Heart right ventricle (tissue), 16 donors: ENCODE data around the gene PLA2G12A. TPM values are rescaled to one million over a fixed set of nuclear protein-coding genes. Genes with fewer than 3 reads are reported as not detected.

Source experiments
- ATAC-seq, 8 donors: fragments of 200-7000 bp; cut with Tn5 transposase; one replicate each; pipeline ENCODE4 v1.9.1; 2020; ENCODE audit warnings: mild to moderate bottlenecking in 8 of 8, moderate library complexity in 8 of 8, moderate number of reproducible peaks in 1 of 8
- DNase-seq, 2 donors: peaks; one replicate each; pipeline ENCODE4 v3.0.0-alpha.2; 2020
- H3K27ac ChIP-seq, 10 donors: fragments of 200-600 bp; sonication (generic) in 2 of 10; one replicate each; pipeline versions ENCODE4 v1.5.0 to v1.8.0; 2020 to 2022; ENCODE audit warnings: mild to moderate bottlenecking in 3 of 10
- H3K27me3 ChIP-seq, 7 donors: fragments of 200-600 bp; one replicate each; pipeline ENCODE4 v1.8.0; 2021 to 2022; ENCODE audit warnings: mild to moderate bottlenecking in 2 of 7
- H3K36me3 ChIP-seq, 9 donors: fragments of 200-600 bp; sonication (generic) in 1 of 9; one replicate each; pipeline versions ENCODE4 v1.5.0 to v1.8.0; 2020 to 2022; ENCODE audit warnings: mild to moderate bottlenecking in 2 of 9
- H3K4me1 ChIP-seq, 9 donors: fragments of 200-600 bp; sonication (generic) in 1 of 9; one replicate each; pipeline versions ENCODE4 v1.5.0 to v1.8.0; 2020 to 2022; ENCODE audit warnings: mild to moderate bottlenecking in 4 of 9
- H3K4me3 ChIP-seq, 10 donors: fragments of 200-600 bp; sonication (generic) in 2 of 10; one replicate each; pipeline versions ENCODE4 v1.5.0 to v1.8.0; 2020 to 2022; ENCODE audit warnings: mild to moderate bottlenecking in 7 of 10, moderate library complexity in 2 of 10
- H3K9me3 ChIP-seq, 11 donors: fragments of 200-600 bp in 10 of 11; sonication (generic) in 2 of 11; one replicate each; pipeline versions ENCODE4 v1.5.0 to v1.8.0; 2013 to 2022; ENCODE audit warnings: mild to moderate bottlenecking in 2 of 11, control low read depth in 1 of 11, moderate library complexity in 1 of 11
- CTCF ChIP-seq, 9 donors: fragments of 200-600 bp; sonication (generic) in 2 of 9; IDR thresholded peaks; one replicate each; pipeline versions ENCODE4 v1.5.0 to v1.8.0; 2021 to 2022; ENCODE audit warnings: antibody characterized with exemption in 9 of 9, mild to moderate bottlenecking in 5 of 9, moderate library complexity in 1 of 9
- WGBS, 2 donors: extraction: QIAGEN DNeasy Blood & Tissue Kit; methylation state at CpG; one replicate each; pipeline ENCODE4 v1.1.7; 2013; ENCODE audit warnings: inconsistent platforms in 1 of 2; 5-methylcytosine and 5-hydroxymethylcytosine counted together
- intact Hi-C, 10 donors: fragments of 100-400 bp; cut with DNase I; formaldehyde crosslinking; loops; one replicate each; pipeline versions ENCODE4 v1.11.1 to v1.14.2; 2022
- polyA plus RNA-seq, 2 donors: library from polyadenylated mRNA; stranded (reverse); fragments of 200-250 nt; gene quantifications; one replicate each; pipeline ENCODE4 v1.2.3, GENCODE V29; 2013
- total RNA-seq, 10 donors: library from RNA; stranded (reverse); fragmentation: NEBNext Ultra II Directional in 3 of 10; extraction: Animal tissue kit (Norgen Biotek cat#: 25700) in 3 of 10; gene quantifications; one replicate each; pipeline versions ENCODE4 v1.2.1 to v1.2.4, GENCODE V29; 2021 to 2023
- donor health status: Arrhythmogenic right ventricular cardiomyopathy.
- donor health status: ischemic (EF 13 %, LVEDD 7.1; RV severe dilation, severe dysfunction).
- donor health status: healthy with polysubstance abuse.
- donor health status: DM: no; HTN: yes; CAD: no.
- donor health status: DM: no; HTN: no; CAD: no.
- donor health status: ischemic (EF 25% LVEDD 6.9; RV normal size, moderate dysfunction).
- donor health status: ischemic (EF 25% LVEDD 5.7; RV mildly dilated, moderate dysfunction).
- donor health status: healthy.
- donor health status: DM: yes; HTN: yes; CAD: no.
- donor health status: Ischemic cardiomyopathy.
- donor health status: ischemic (EF 35%, LVEDD 5.7; RV mildly dilated, moderate dysfunction).
- donor health status: nonischemic (EF 11% LVEDD 7.7; RV severe dilation, severe dysfunction).
- donor health status: DM: yes; HTN: yes; CAD: no.
- donor health status: PGD.
- donor health status: ischemic (EF 29% LVEDD 5.4; RV normal size, mild dysfunction).
- donor health status: nonischemic (EF 23%, LVEDD 6.1; RV moderate dilation, normal function).

PLA2G12A gene
- total and polyA plus RNA-seq, 12 donors, result 14.3 to 100 (median 47.3) TPM

GRCh38 chr4:109676886-109677285, 53.0 kb downstream of the PLA2G12A start:
- ATAC-seq (no peak), DNase-seq (no peak)
- no peak for TF ChIP-seq CTCF (IDR thresholded peaks at IDR 0.05)
- Histone ChIP-seq H3K36me3 (peaks cover 0 to 5% (median 0%) of the 10 kb centered on the region in 9 donors), H3K27ac (no peak overlapping the region), H3K4me1 (no peaks in the 10 kb centered on the region), H3K4me3 (no peak overlapping the region), H3K9me3 (peaks cover 0 to 2% (median 0%) of the 10 kb centered on the region in 11 donors), H3K27me3 (no peaks in the 10 kb centered on the region)
- WGBS, 2 donors, result 93 to 96% methylated on average over 1 of the region's 1 CpG
- intact Hi-C loops, result no loop called here

DNA sequence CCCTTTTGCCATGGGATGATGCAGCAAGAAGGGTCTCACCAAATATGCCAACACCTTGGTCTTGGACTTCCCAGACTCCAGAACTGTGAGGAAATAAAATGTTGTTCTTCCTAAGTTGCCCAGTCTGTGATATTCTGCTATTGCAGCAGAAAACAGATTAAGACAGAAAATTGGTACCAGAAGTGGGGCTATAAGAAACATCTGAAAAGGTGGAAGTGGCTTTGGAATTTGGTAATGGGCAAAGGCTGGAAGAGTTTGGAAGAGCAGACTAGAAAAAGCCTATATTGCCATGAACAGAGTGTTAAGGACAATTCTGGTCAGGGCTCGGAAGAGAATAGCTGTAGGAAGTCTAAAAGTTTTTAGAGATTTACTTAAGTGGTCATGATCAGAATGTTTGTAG, 54.0 kb downstream of the PLA2G12A start:
- intact Hi-C loops, result no loop called here
- Histone ChIP-seq H3K4me1 (no peaks in the 10 kb centered on the region), H3K36me3 (peaks cover 0 to 5% (median 0%) of the 10 kb centered on the region in 9 donors), H3K9me3 (peaks cover 0 to 12% (median 0%) of the 10 kb centered on the region in 11 donors), H3K4me3 (no peak overlapping the region), H3K27me3 (no peaks in the 10 kb centered on the region), H3K27ac (no peak overlapping the region)
- WGBS, 2 donors, result 100% methylated on average over 1 of the region's 1 CpG
- no peak for ATAC-seq
- DNase-seq, result no peak
- no peak for TF ChIP-seq CTCF (IDR thresholded peaks at IDR 0.05)

DNA sequence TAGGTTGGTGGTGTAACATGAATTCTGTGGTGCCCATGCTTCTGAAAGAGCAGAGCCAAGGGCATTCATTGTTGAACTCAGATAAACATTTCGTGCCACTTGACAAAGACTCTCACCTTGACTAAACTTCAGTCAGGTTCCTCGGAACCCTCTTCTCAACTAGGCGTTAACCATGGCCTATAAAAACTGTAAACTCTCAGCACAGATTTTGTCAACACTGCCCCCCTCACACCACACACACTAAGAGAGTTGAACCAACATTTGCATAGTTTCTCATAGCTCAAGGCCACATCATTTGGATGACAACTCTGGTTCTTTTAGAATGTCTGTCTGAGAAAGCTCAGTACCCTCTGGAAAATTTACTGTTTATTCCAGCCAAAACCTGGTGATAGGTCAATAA, 54.7 kb downstream of the PLA2G12A start:
- H3K9me3 ChIP-seq, result peaks cover 0 to 13% (median 0%) of the 10 kb centered on the region in 11 donors
- TF ChIP-seq CTCF (IDR thresholded peaks at IDR 0.05), result no peak
- WGBS, 2 donors, result 86 to 94% methylated on average over 3 of the region's 3 CpGs

DNA sequence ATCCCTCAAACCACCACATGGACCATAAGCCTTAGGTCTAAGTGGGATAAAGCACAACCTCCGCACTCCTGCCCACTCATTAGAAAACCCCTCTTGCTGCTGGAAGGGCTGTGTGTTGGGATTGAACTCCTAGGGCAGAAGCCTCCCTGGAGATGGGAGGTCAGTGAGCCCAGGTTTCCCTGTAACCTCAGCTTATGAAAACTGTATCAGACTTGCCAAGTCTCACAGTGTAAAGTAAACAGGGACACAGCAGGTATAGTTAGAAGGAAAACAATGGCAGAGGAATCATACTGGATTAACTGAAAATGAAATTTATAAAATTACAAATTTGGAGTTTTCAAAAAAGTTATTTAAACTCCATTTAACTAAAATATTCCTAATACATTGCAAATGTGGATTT, 56.6 kb downstream of the PLA2G12A start:
- TF ChIP-seq CTCF (IDR thresholded peaks at IDR 0.05), result no peak
- ATAC-seq, result no peak
- intact Hi-C loops, result no loop called here
- WGBS, 2 donors, result 92 to 100% methylated on average over 1 of the region's 1 CpG
- no peaks in the 10 kb centered on the region for H3K27me3 ChIP-seq
- H3K4me3 ChIP-seq, result no peak overlapping the region
- H3K27ac ChIP-seq, result no peak overlapping the region
- H3K4me1 ChIP-seq, result no peaks in the 10 kb centered on the region
- peaks cover 0 to 5% (median 0%) of the 10 kb centered on the region in 9 donors for H3K36me3 ChIP-seq
- H3K9me3 ChIP-seq, result peaks cover 0 to 13% (median 0%) of the 10 kb centered on the region in 11 donors
- DNase-seq, result no peak

More for the DNA sequence above, 54.7 kb downstream of the PLA2G12A start:
- H3K4me3 ChIP-seq, result no peak overlapping the region
- no peak overlapping the region for H3K27ac ChIP-seq
- no peaks in the 10 kb centered on the region for H3K4me1 ChIP-seq
- no peaks in the 10 kb centered on the region for H3K27me3 ChIP-seq
- ATAC-seq (no peak), DNase-seq (no peak)
- H3K36me3 ChIP-seq, result peaks cover 0 to 5% (median 0%) of the 10 kb centered on the region in 9 donors
- intact Hi-C loops, result no loop called here
